Hepatocyte (in vitro differentiated cells): Measurements from ENCODE around the gene HOXB13. TPM values are rescaled to one million over a fixed set of nuclear protein-coding genes. Genes with fewer than 3 reads are reported as not detected.

Experiments
- DNase-seq: peaks from one replicate; pipeline ENCODE4 v3.0.0-alpha.2; 2016; ENCODE audit warnings: low spot score
- H2AFZ ChIP-seq: fragments of 200-600 bp; sonication (generic); 2 replicates; pipeline ENCODE4 v1.6.0; 2016; ENCODE audit warnings: antibody characterized with exemption, mild to moderate bottlenecking
- H3K27ac ChIP-seq: fragments of 200-600 bp; sonication (generic); 2 replicates; pipeline ENCODE4 v1.5.1; 2016; ENCODE audit warnings: mild to moderate bottlenecking
- H3K27me3 ChIP-seq: fragments of 200-600 bp; sonication (generic); 2 replicates; pipeline ENCODE4 v1.6.1; 2016
- H3K36me3 ChIP-seq: fragments of 200-600 bp; sonication (generic); replicated peaks from 2 replicates; pipeline ENCODE4 v1.5.1; 2016; ENCODE audit warnings: low read depth; ENCODE audit not compliant: insufficient read depth
- H3K4me1 ChIP-seq: fragments of 200-600 bp; sonication (generic); 2 replicates; pipeline ENCODE4 v1.5.1; 2016; ENCODE audit warnings: mild to moderate bottlenecking, moderate library complexity; ENCODE audit not compliant: insufficient read depth
- H3K4me2 ChIP-seq: fragments of 200-600 bp; sonication (generic); 2 replicates; pipeline ENCODE4 v1.6.0; 2016
- H3K4me3 ChIP-seq: fragments of 200-600 bp; sonication (generic); 2 replicates; pipeline ENCODE4 v1.5.1; 2016; ENCODE audit warnings: mild to moderate bottlenecking
- H3K79me2 ChIP-seq: fragments of 200-600 bp; sonication (generic); 2 replicates; pipeline ENCODE4 v1.6.0; 2017; ENCODE audit warnings: mild to moderate bottlenecking
- H3K9me2 ChIP-seq: fragments of 200-600 bp; sonication (generic); replicated peaks from 2 replicates; pipeline ENCODE4 v1.6.0; 2017; ENCODE audit warnings: mild to moderate bottlenecking; ENCODE audit not compliant: insufficient read depth
- H3K9me3 ChIP-seq: fragments of 200-600 bp; sonication (generic); 2 replicates; pipeline ENCODE4 v1.5.1; 2016; ENCODE audit warnings: low read depth, mild to moderate bottlenecking
- H4K20me1 ChIP-seq: fragments of 200-600 bp; sonication (generic); 2 replicates; pipeline ENCODE4 v1.6.0; 2016; ENCODE audit warnings: mild to moderate bottlenecking; ENCODE audit not compliant: insufficient read depth, poor library complexity, severe bottlenecking
- EZH2 ChIP-seq: fragments of 200-600 bp; sonication (generic); IDR thresholded peaks from 2 replicates; pipeline ENCODE4 v1.6.1; 2016; ENCODE audit warnings: antibody characterized with exemption, mild to moderate bottlenecking, borderline replicate concordance
- EZH2phosphoT487 ChIP-seq: fragments of 200-600 bp; sonication (generic); IDR thresholded peaks from one replicate; pipeline ENCODE4 v1.6.1; 2018; ENCODE audit warnings: antibody characterized with exemption, mild to moderate bottlenecking, low read depth, moderate library complexity; ENCODE audit not compliant: unreplicated experiment, severe bottlenecking
- WGBS: methylation state at CpG from one replicate; pipeline ENCODE4 v1.1.6; 2016; ENCODE audit warnings: low lambda C conversion rate; ENCODE audit errors: missing lambda C conversion rate; 5-methylcytosine and 5-hydroxymethylcytosine counted together
- polyA plus RNA-seq: library from polyadenylated mRNA; unstranded; fragments of >200 nt; fragmentation: Nextera tagmentation; extraction: Ambion mirVana; gene quantifications from 2 replicates; pipeline ENCODE4 v1.2.1, GENCODE V29; 2016
- total RNA-seq: library from RNA; depleted of rRNA; stranded (reverse); fragments of >200 nt; gene quantifications from 2 replicates; pipeline ENCODE4 v1.2.3, GENCODE V29; 2014
- TF ChIP-seq, protein P1 (sequence below): fragments of 200-600 bp; sonication (generic); IDR thresholded peaks from 2 replicates; pipeline ENCODE4 v1.5.1; 2016; ENCODE audit warnings: antibody characterized with exemption, mild to moderate bottlenecking; ENCODE audit not compliant: poor library complexity

The HOXB13 gene
- total and polyA plus RNA-seq, 2 experiments from 2014 or later: 0.13 to 0.28 TPM

GRCh38 chr17:48756830-48757251, 28.3 kb upstream of the HOXB13 start:
- TF ChIP-seq EZH2phosphoT487 (no peak), EZH2 (no peak)
- TF ChIP-seq, protein P1, sequence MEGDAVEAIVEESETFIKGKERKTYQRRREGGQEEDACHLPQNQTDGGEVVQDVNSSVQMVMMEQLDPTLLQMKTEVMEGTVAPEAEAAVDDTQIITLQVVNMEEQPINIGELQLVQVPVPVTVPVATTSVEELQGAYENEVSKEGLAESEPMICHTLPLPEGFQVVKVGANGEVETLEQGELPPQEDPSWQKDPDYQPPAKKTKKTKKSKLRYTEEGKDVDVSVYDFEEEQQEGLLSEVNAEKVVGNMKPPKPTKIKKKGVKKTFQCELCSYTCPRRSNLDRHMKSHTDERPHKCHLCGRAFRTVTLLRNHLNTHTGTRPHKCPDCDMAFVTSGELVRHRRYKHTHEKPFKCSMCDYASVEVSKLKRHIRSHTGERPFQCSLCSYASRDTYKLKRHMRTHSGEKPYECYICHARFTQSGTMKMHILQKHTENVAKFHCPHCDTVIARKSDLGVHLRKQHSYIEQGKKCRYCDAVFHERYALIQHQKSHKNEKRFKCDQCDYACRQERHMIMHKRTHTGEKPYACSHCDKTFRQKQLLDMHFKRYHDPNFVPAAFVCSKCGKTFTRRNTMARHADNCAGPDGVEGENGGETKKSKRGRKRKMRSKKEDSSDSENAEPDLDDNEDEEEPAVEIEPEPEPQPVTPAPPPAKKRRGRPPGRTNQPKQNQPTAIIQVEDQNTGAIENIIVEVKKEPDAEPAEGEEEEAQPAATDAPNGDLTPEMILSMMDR: no peak
- 54% methylated on average over 3 of the region's 3 CpGs for WGBS
- Histone ChIP-seq H3K4me1 (peaks cover 5% of the 10 kb centered on the region), H3K79me2 (no peaks in the 10 kb centered on the region), H3K4me2 (no peak overlapping the region), H3K9me2 (no peaks in the 10 kb centered on the region), H3K27ac (no peak overlapping the region), H4K20me1 (no peaks in the 10 kb centered on the region), H2AFZ (no peak overlapping the region), H3K4me3 (no peak overlapping the region), H3K36me3 (no peaks in the 10 kb centered on the region), H3K27me3 (peaks cover 95% of the 10 kb centered on the region), H3K9me3 (no peaks in the 10 kb centered on the region)
- DNase-seq: no peak

- Histone ChIP-seq H3K9me3 (no peaks in the 10 kb centered on the region), H3K4me1 (peaks cover 5% of the 10 kb centered on the region), H3K27ac (no peak overlapping the region), H4K20me1 (no peaks in the 10 kb centered on the region), H3K36me3 (no peaks in the 10 kb centered on the region), H3K27me3 (peaks cover 96% of the 10 kb centered on the region), H3K9me2 (no peaks in the 10 kb centered on the region), H3K4me3 (no peak overlapping the region), H2AFZ (no peak overlapping the region), H3K79me2 (no peaks in the 10 kb centered on the region), H3K4me2 (peak overlapping the region; percentile 65)
- 39% methylated on average over 8 of the region's 8 CpGs for WGBS
- DNase-seq: no peak
- TF ChIP-seq EZH2: no peak
- TF ChIP-seq EZH2phosphoT487: no peak
- TF ChIP-seq, protein P1: no peak
Observed at GRCh38 chr17:48755356-48755755, 26.8 kb upstream of the HOXB13 start.

DNA sequence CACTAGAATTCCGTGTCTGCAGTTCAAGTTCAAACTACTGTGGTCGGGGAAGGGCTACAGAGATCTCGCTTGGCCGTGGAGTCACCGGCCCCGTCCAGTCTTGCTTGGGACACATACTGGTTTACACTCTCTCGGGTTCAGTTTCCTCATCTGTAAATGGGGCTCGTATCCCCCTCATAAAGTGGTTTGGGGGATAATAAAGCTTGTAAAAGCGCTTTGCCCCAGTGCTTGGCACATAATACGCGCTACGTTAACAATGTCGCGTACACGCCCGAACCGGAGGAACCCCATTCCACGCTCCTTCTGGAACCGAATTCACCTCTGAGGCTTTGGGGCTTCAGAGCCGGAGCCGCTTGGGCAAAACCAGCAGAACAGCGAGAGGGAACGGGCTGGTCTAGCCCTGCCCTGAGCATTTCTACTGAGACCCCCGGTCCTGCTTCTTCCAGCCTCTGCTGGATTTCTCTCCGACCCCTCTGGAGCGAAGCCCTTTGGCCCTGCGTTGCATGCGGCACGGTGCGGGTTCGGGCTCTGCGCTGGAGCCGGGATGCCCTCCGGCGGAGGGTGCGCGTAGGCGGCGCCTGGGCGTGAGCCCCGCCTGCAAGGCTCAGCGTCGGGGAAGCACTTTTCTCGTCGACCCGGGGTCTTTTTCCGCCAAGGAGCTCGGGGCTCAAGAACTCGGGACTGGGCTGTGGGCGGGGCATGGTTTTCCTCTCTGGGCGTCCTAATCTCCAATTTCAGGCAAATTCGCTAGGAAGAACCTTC, 26.1 kb upstream of the HOXB13 start:
- Histone ChIP-seq H3K4me3 (no peak overlapping the region), H4K20me1 (no peaks in the 10 kb centered on the region), H3K9me3 (no peaks in the 10 kb centered on the region), H3K27me3 (peaks cover 99% of the 10 kb centered on the region), H3K4me2 (peak overlapping the region; percentile 65), H3K9me2 (no peaks in the 10 kb centered on the region), H3K79me2 (no peaks in the 10 kb centered on the region), H3K4me1 (peaks cover 5% of the 10 kb centered on the region), H3K36me3 (no peaks in the 10 kb centered on the region), H2AFZ (no peak overlapping the region), H3K27ac (no peak overlapping the region)
- WGBS: 13% methylated on average over 51 of the region's 52 CpGs
- peak; percentile 75 for TF ChIP-seq EZH2
- TF ChIP-seq, protein P1: no peak
- TF ChIP-seq EZH2phosphoT487: peak; percentile 43
- no peak for DNase-seq
